ENCODE measurements around the gene TLL2. TPM values are rescaled to one million over a fixed set of nuclear protein-coding genes. Genes with fewer than 3 reads are reported as not detected.
A peak's percentile ranks its signal among the peaks of the same experiment; 100 is the strongest.
"Not testable (repeated sequence)": the region's sequence is repeated elsewhere in the genome, so short reads cannot be mapped to it uniquely, and the experiment has no call there.

The TLL2 gene
- total and polyA plus RNA-seq, 7 donors = 0.22 to 0.64 (median 0.32) TPM

DNA sequence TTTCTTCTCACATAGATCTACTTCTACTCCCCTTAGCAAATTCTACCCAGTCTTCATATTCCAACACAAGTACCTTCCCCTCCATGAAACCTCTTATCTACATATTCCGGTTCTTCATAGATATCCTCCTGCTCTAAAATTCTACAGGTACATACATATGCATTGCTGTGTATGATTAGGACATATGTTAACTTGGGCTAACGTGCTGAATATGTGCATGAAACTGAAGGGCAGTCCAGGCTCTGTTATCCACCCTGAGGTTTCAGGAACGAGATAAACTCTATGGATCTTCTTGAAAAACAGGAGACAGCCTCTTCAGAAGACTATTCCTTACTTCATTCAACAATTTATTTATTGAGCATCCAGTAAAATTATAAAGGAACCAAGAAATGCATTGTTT lies 41.6 kb upstream of the TLL2 start:
- H3K27me3 ChIP-seq (ENCODE audit: insufficient read depth in 3 of 3, low read length in 2 of 3) = no peaks in the 10 kb centered on the region
- DNase-seq (no peak), ATAC-seq (no peak)
- H3K36me3 ChIP-seq (ENCODE audit: insufficient read depth in 1 of 2, low read depth in 1 of 2) = peaks cover 12 to 88% of the 10 kb centered on the region in 2 donors
- TF ChIP-seq, protein P1, sequence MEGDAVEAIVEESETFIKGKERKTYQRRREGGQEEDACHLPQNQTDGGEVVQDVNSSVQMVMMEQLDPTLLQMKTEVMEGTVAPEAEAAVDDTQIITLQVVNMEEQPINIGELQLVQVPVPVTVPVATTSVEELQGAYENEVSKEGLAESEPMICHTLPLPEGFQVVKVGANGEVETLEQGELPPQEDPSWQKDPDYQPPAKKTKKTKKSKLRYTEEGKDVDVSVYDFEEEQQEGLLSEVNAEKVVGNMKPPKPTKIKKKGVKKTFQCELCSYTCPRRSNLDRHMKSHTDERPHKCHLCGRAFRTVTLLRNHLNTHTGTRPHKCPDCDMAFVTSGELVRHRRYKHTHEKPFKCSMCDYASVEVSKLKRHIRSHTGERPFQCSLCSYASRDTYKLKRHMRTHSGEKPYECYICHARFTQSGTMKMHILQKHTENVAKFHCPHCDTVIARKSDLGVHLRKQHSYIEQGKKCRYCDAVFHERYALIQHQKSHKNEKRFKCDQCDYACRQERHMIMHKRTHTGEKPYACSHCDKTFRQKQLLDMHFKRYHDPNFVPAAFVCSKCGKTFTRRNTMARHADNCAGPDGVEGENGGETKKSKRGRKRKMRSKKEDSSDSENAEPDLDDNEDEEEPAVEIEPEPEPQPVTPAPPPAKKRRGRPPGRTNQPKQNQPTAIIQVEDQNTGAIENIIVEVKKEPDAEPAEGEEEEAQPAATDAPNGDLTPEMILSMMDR (IDR thresholded peaks at IDR 0.05) = no peak
- H3K4me1 ChIP-seq = no peaks in the 10 kb centered on the region
- no peaks in the 10 kb centered on the region for H3K9me3 ChIP-seq
- H3K27ac ChIP-seq = no peak overlapping the region
- intact Hi-C loops (cut with DNase I) = no loop called here
- WGBS, 3 donors = 94 to 97% (median 96%) methylated on average over 3 of the region's 3 CpGs
- no peak overlapping the region for H3K4me3 ChIP-seq

DNA sequence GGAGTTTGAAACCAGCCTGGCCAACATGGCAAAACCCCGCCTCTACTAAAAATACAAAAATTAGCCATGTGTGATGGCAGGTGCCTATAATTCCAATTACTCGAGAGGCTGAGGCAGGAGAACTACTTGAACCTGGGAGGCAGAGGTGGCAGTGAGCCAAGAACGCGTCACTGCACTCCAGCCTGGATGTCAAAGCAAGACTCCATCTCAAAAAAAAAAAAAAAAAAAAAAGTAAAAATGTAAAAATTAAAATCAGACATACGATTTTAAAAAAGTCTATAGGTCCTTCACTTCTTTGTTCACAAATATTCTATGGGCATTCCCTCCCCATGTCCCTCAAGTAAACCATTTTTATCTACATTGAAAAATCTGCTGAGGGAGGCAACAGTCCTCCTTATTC lies 34.9 kb upstream of the TLL2 start:
- Histone ChIP-seq H3K4me3 (no peak overlapping the region), H3K9me3 (no peaks in the 10 kb centered on the region), H3K4me1 (peaks cover 16% of the 10 kb centered on the region), H3K36me3 (ENCODE audit: insufficient read depth in 1 of 2, low read depth in 1 of 2) (peaks cover 2 to 72% of the 10 kb centered on the region in 2 donors), H3K27me3 (ENCODE audit: insufficient read depth in 3 of 3, low read length in 2 of 3) (no peaks in the 10 kb centered on the region), H3K27ac (no peak overlapping the region)
- ATAC-seq = peak in 2 of 4 donors; percentile 24 to 57
- intact Hi-C loops (cut with DNase I) = no loop called here
- WGBS, 3 donors = 53 to 67% (median 64%) methylated on average over 5 of the region's 5 CpGs
- TF ChIP-seq, protein P1 (IDR thresholded peaks at IDR 0.05) = no peak
- DNase-seq = peak; percentile 27 to 65

DNA sequence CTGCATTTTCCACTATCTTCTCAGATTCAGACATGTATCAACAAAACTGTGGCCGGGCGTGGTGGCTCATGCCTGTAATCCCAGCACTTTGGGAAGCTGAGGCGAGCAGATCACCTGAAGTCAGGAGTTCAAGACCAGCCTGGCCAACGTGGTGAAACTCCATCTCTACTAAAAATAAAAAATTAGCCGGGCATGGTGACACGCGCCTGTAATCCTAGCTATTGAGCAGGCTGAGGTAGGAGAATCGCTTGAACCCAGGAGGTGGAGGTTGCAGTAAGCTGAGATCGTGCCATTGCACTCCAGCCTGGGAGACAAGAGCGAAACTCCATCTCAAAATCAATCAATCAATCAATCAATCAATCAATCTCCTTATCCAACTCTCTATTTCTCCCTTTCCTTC lies 31.8 kb upstream of the TLL2 start:
- Histone ChIP-seq H3K4me1 (peaks cover 16% of the 10 kb centered on the region), H3K36me3 (ENCODE audit: insufficient read depth in 1 of 2, low read depth in 1 of 2) (peaks cover 2 to 68% of the 10 kb centered on the region in 2 donors)
- ATAC-seq = peak in 3 of 4 donors; percentile 52 to 61 (median 59)
- 36 to 78% (median 42%) methylated on average over 10 of the region's 10 CpGs for WGBS, 3 donors
- DNase-seq; H3K27ac ChIP-seq; H3K9me3 ChIP-seq; H3K4me3 ChIP-seq; H3K27me3 ChIP-seq (ENCODE audit: insufficient read depth in 3 of 3, low read length in 2 of 3); intact Hi-C loops (cut with DNase I): not testable (repeated sequence)

DNA sequence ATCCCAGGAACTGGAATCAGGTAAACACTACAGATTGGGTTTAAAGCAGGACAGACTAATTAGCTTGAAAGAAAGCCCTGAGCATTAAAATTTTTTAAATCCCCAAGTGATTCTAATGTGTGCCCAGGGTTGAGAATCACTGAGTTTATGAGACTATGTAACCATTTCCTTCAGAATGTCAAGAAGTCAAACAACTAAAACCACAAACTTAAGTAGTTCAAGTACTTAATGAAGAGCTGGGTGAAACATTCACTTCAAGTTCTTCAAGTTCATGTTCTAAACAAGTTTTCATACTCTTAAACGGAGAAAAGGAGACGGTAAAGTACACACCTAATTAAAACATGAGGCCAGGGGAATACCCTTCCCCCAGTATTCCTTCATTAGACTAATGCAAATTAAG lies 28.2 kb upstream of the TLL2 start:
- no peak overlapping the region for H3K27ac ChIP-seq
- TF ChIP-seq, protein P1 (IDR thresholded peaks at IDR 0.05) = no peak
- no peak overlapping the region for H3K4me3 ChIP-seq
- H3K36me3 ChIP-seq (ENCODE audit: insufficient read depth in 1 of 2, low read depth in 1 of 2) = peaks cover 0 to 74% of the 10 kb centered on the region in 2 donors
- intact Hi-C loops (cut with DNase I) = no loop called here
- no peak for ATAC-seq
- H3K9me3 ChIP-seq = no peaks in the 10 kb centered on the region
- 95 to 99% (median 95%) methylated on average over 2 of the region's 2 CpGs for WGBS, 3 donors
- H3K27me3 ChIP-seq (ENCODE audit: insufficient read depth in 3 of 3, low read length in 2 of 3) = no peaks in the 10 kb centered on the region
- H3K4me1 ChIP-seq = peaks cover 16% of the 10 kb centered on the region
- no peak for DNase-seq

DNA sequence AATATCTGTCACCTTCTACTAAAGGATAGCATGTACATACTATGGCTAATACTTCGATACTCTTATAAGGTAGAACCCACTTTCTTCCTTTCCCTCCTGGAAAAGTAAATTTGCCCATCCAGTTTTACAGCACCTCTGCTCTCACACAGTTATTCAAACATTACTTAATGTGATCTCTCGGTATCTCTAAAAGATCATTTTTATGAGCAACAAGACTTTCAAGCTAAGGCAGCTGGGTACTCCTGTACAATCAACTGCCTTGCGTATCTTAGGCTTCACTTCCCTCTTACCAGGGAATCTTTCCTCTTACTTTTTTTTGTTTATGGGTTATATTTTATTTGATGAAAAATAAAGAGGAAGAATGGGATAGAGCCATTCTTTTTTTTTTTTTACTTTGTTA lies 26.5 kb upstream of the TLL2 start:
- H3K36me3 ChIP-seq (ENCODE audit: insufficient read depth in 1 of 2, low read depth in 1 of 2) = peaks cover 0 to 62% of the 10 kb centered on the region in 2 donors
- TF ChIP-seq, protein P1 (IDR thresholded peaks at IDR 0.05) = no peak

More for the DNA sequence above, 26.5 kb upstream of the TLL2 start:
- no peak overlapping the region for H3K27ac ChIP-seq
- DNase-seq (no peak), ATAC-seq (no peak)
- H3K9me3 ChIP-seq = no peaks in the 10 kb centered on the region
- intact Hi-C loops (cut with DNase I) = no loop called here
- no peaks in the 10 kb centered on the region for H3K27me3 ChIP-seq (ENCODE audit: insufficient read depth in 3 of 3, low read length in 2 of 3)
- H3K4me1 ChIP-seq = peaks cover 3% of the 10 kb centered on the region
- WGBS, 3 donors = 97 to 98% (median 97%) methylated on average over 3 of the region's 3 CpGs
- H3K4me3 ChIP-seq = no peak overlapping the region
